Progenitor cell of endocrine pancreas (in vitro differentiated cells): Measurements from ENCODE around the gene UNC13D. TPM values are rescaled to one million over a fixed set of nuclear protein-coding genes. Genes with fewer than 3 reads are reported as not detected.

ENCODE experiments used
- DNase-seq: peaks from one replicate; pipeline ENCODE4 v3.0.0; 2021; ENCODE audit warnings: low spot score; ENCODE audit not compliant: unreplicated experiment
- H3K27ac Mint-ChIP-seq: 2 replicates; pipeline ENCODE4 v1.8.0; 2021; ENCODE audit warnings: mild to moderate bottlenecking, moderate library complexity, mixed read lengths
- H3K27me3 Mint-ChIP-seq: 2 replicates; pipeline ENCODE4 v1.8.0; 2021; ENCODE audit warnings: mixed read lengths
- H3K36me3 Mint-ChIP-seq: 2 replicates; pipeline ENCODE4 v1.8.0; 2022; ENCODE audit warnings: mixed read lengths; ENCODE audit not compliant: insufficient read depth
- H3K4me1 Mint-ChIP-seq: 2 replicates; pipeline ENCODE4 v1.8.0; 2021; ENCODE audit warnings: low read depth, mixed read lengths
- H3K4me3 Mint-ChIP-seq: 2 replicates; pipeline ENCODE4 v1.8.0; 2021; ENCODE audit warnings: low read depth, mild to moderate bottlenecking, moderate library complexity, mixed read lengths
- H3K9me3 Mint-ChIP-seq: 2 replicates; pipeline ENCODE4 v1.8.0; 2021; ENCODE audit warnings: low read depth, mixed read lengths
- CTCF ChIP-seq: fragments of 200-600 bp; sonication (generic); IDR thresholded peaks from one replicate; pipeline ENCODE4 v1.5.0; 2021; ENCODE audit warnings: antibody characterized with exemption, mild to moderate bottlenecking; ENCODE audit not compliant: unreplicated experiment
- total RNA-seq: library from RNA; stranded (reverse); gene quantifications from 2 replicates; pipeline ENCODE4 v1.2.1, GENCODE V29; 2021

The UNC13D gene
- total RNA-seq, 1 donor from 2014 or later: 2.7 TPM

- peaks cover 41% of the 10 kb centered on the region for H3K27me3 Mint-ChIP-seq
- no peaks in the 10 kb centered on the region for H3K36me3 Mint-ChIP-seq
Observed at GRCh38 chr17:75875940-75876189, 31.7 kb upstream of the UNC13D start.

GRCh38 chr17:75875182-75875939, 31.2 kb upstream of the UNC13D start:
- DNase-seq: no peak
- H3K27ac Mint-ChIP-seq: no peak overlapping the region
- no peaks in the 10 kb centered on the region for H3K9me3 Mint-ChIP-seq

More at GRCh38 chr17:75875940-75876189, 31.7 kb upstream of the UNC13D start:
- Mint-ChIP-seq H3K4me1 (peaks cover 2% of the 10 kb centered on the region), H3K27ac (no peak overlapping the region), H3K4me3 (no peak overlapping the region), H3K9me3 (no peaks in the 10 kb centered on the region)
- no peak for TF ChIP-seq CTCF
- DNase-seq: no peak

GRCh38 chr17:75874323-75875181, 30.3 kb upstream of the UNC13D start:
- Mint-ChIP-seq H3K4me1 (peaks cover 2% of the 10 kb centered on the region), H3K36me3 (no peaks in the 10 kb centered on the region), H3K9me3 (no peaks in the 10 kb centered on the region), H3K27me3 (peaks cover 30% of the 10 kb centered on the region), H3K27ac (no peak overlapping the region), H3K4me3 (no peak overlapping the region)
- DNase-seq: no peak
- TF ChIP-seq CTCF: no peak

More at GRCh38 chr17:75875182-75875939, 31.2 kb upstream of the UNC13D start:
- no peak for TF ChIP-seq CTCF
- no peaks in the 10 kb centered on the region for H3K36me3 Mint-ChIP-seq
- no peak overlapping the region for H3K4me3 Mint-ChIP-seq
- peaks cover 2% of the 10 kb centered on the region for H3K4me1 Mint-ChIP-seq
- H3K27me3 Mint-ChIP-seq: peaks cover 36% of the 10 kb centered on the region

- no peak for DNase-seq
- Mint-ChIP-seq H3K9me3 (no peaks in the 10 kb centered on the region), H3K4me1 (peaks cover 2% of the 10 kb centered on the region), H3K27me3 (peaks cover 22% of the 10 kb centered on the region), H3K36me3 (no peaks in the 10 kb centered on the region), H3K4me3 (no peak overlapping the region), H3K27ac (no peak overlapping the region)
- no peak for TF ChIP-seq CTCF
Observed at GRCh38 chr17:75873587-75874322, 29.6 kb upstream of the UNC13D start.
